GM12878 (cell line): ENCODE measurements around the gene LRP5. TPM values are rescaled to one million over a fixed set of nuclear protein-coding genes. Genes with fewer than 3 reads are reported as not detected.
"Not testable (repeated sequence)": the region's sequence is repeated elsewhere in the genome, so short reads cannot be mapped to it uniquely, and the experiment has no call there.

Source experiments
- ATAC-seq: fragments of 200-7000 bp; cut with Tn5 transposase; 3 replicates; pipeline ENCODE4 v1.9.1; 2020; ENCODE audit warnings: mild to moderate bottlenecking, moderate library complexity
- BruUV-seq: library from RNA; stranded (reverse); fragments of 400-500 nt; replicated peaks from 2 replicates; lab custom pipeline; 2021; lab: Mats Ljungman, UMichigan
- CTCF ChIA-PET: fragments of 300-600 bp; sonication (Branson Sonifier 250); formaldehyde crosslinking; extraction: SDS; loops from one replicate; lab custom pipeline; 2021; ENCODE audit warnings: inconsistent platforms; lab: Yijun Ruan, JAX
- POLR2A ChIA-PET: fragments of 350-600 bp; formaldehyde crosslinking; extraction: SDS; loops from one replicate; lab custom pipeline; 2021; ENCODE audit warnings: inconsistent platforms; lab: Charles Lee
- RAD21 ChIA-PET: fragments of 300-600 bp; sonication (Branson Sonifier 250); formaldehyde crosslinking; loops from one replicate; lab custom pipeline; 2023; ENCODE audit warnings: antibody characterized with exemption; ENCODE audit not compliant: unreplicated experiment; lab: Charles Lee
- SMC1A ChIA-PET: fragments of 300-600 bp; sonication (Branson Sonifier 250); formaldehyde crosslinking; loops from one replicate; lab custom pipeline; 2023; ENCODE audit not compliant: unreplicated experiment, uncharacterized antibody; lab: Charles Lee
- DNase-seq: peaks from one replicate; pipeline ENCODE4 v3.0.0-alpha.2; 2011; ENCODE audit warnings: low read depth, low spot score
- FAIRE-seq: peaks from 3 replicates; lab custom pipeline; 2011; peaks lifted over from hg19 to GRCh38; lab: Jason Lieb, UNC
- H2AFZ ChIP-seq: 2 replicates; pipeline ENCODE4 v1.6.0; 2011; ENCODE audit warnings: low read depth, low read length, control low read depth; ENCODE audit not compliant: control insufficient read depth
- H3K27ac ChIP-seq: 2 replicates; pipeline ENCODE4 v1.5.1; 2011; ENCODE audit warnings: control low read depth; ENCODE audit not compliant: control insufficient read depth, insufficient read depth
- H3K27me3 ChIP-seq, 2 experiments: replicated peaks in 1 of 2; 2 replicates each; pipeline versions ENCODE4 v1.6.0 to v1.6.1; 2011; ENCODE audit warnings: low read length in 1 of 2; ENCODE audit not compliant: control insufficient read depth in 2 of 2, insufficient read depth in 2 of 2
- H3K36me3 ChIP-seq, 2 experiments: 2 replicates each; pipeline ENCODE4 v1.5.1; 2011; ENCODE audit warnings: low read length in 1 of 2; ENCODE audit not compliant: control insufficient read depth in 2 of 2, insufficient read depth in 2 of 2
- H3K4me1 ChIP-seq: 2 replicates; pipeline ENCODE4 v1.6.1; 2011; ENCODE audit warnings: mild to moderate bottlenecking, low read length, moderate library complexity, mixed read lengths; ENCODE audit not compliant: control insufficient read depth, insufficient read depth
- H3K4me2 ChIP-seq: 2 replicates; pipeline ENCODE4 v1.6.0; 2011; ENCODE audit warnings: control low read depth; ENCODE audit not compliant: control insufficient read depth, insufficient read depth
- H3K4me3 ChIP-seq: fragments of 200-600 bp; sonication (generic); 2 replicates; pipeline ENCODE4 v1.5.1; 2016
- H3K79me2 ChIP-seq: 2 replicates; pipeline ENCODE4 v1.6.0; 2011; ENCODE audit warnings: low read length; ENCODE audit not compliant: control insufficient read depth, insufficient read depth
- H3K9ac ChIP-seq: 2 replicates; pipeline ENCODE4 v1.8.0; 2011; ENCODE audit warnings: low read length, control low read depth, mixed read lengths; ENCODE audit not compliant: control insufficient read depth, insufficient read depth
- H3K9me3 ChIP-seq: replicated peaks from 3 replicates; pipeline ENCODE4 v1.5.1; 2011; ENCODE audit warnings: mild to moderate bottlenecking, low read length; ENCODE audit not compliant: control insufficient read depth, insufficient read depth
- H4K20me1 ChIP-seq: 2 replicates; pipeline ENCODE4 v1.6.0; 2011; ENCODE audit not compliant: control insufficient read depth, insufficient read depth
- WGBS: methylation state at CpG from one replicate; pipeline ENCODE4 v1.1.6; 2016; ENCODE audit warnings: low lambda C conversion rate; ENCODE audit not compliant: insufficient replicate concordance, insufficient coverage; ENCODE audit errors: missing lambda C conversion rate; 5-methylcytosine and 5-hydroxymethylcytosine counted together
- in situ Hi-C: fragments of 300-500 bp; cut with MboI; formaldehyde crosslinking; loops from 9 replicates; pipeline ENCODE4 v1.14.3; 2018; ENCODE audit warnings: mixed read lengths
- intact Hi-C: fragments of 100-400 bp; cut with micrococcal nuclease; formaldehyde crosslinking; loops from one replicate; pipeline ENCODE4 v1.14.2; 2022; ENCODE audit not compliant: unreplicated experiment
- polyA plus RNA-seq, 11 experiments: library from polyadenylated mRNA; depleted of rRNA in 4 of 11; unstranded in 6 of 11; stranded (reverse) in 5 of 11; fragments of >200 nt; fragmentation: Nextera tagmentation in 4 of 11; fragmentation: Illumina TruSeq in 1 of 11; extraction: Ambion mirVana in 4 of 11; extraction: Trizol in 1 of 11; gene quantifications; 1 replicate in 1 of 11; 2 replicates in 10 of 11; pipeline versions ENCODE4 v1.2.1 to v1.2.3, GENCODE V29; 2011 to 2016; ENCODE audit warnings: inconsistent platforms in 2 of 11, missing spikeins in 2 of 11, low read depth in 1 of 11
- total RNA-seq, 4 experiments: library from RNA; depleted of rRNA in 3 of 4; stranded (reverse); fragments of >200 nt in 3 of 4; fragmentation: Illumina TruSeq in 1 of 4; extraction: Trizol in 1 of 4; gene quantifications; 2 replicates each; pipeline versions ENCODE4 v1.2.1 to v1.2.3, GENCODE V29; 2013 to 2021
- TF ChIP-seq, protein P1 (sequence below): fragments of 450-650 bp; formaldehyde crosslinking; IDR thresholded peaks from 2 replicates; pipeline ENCODE4 v1.4.0; 2022; ENCODE audit warnings: mild to moderate bottlenecking, moderate library complexity

LRP5 gene
- total and polyA plus RNA-seq, 10 of the 15 experiments (the other 5 are each of a cell fraction or from before 2014, with no cell fraction given), result 0.37 to 34.0 (median 6.6) TPM

DNA sequence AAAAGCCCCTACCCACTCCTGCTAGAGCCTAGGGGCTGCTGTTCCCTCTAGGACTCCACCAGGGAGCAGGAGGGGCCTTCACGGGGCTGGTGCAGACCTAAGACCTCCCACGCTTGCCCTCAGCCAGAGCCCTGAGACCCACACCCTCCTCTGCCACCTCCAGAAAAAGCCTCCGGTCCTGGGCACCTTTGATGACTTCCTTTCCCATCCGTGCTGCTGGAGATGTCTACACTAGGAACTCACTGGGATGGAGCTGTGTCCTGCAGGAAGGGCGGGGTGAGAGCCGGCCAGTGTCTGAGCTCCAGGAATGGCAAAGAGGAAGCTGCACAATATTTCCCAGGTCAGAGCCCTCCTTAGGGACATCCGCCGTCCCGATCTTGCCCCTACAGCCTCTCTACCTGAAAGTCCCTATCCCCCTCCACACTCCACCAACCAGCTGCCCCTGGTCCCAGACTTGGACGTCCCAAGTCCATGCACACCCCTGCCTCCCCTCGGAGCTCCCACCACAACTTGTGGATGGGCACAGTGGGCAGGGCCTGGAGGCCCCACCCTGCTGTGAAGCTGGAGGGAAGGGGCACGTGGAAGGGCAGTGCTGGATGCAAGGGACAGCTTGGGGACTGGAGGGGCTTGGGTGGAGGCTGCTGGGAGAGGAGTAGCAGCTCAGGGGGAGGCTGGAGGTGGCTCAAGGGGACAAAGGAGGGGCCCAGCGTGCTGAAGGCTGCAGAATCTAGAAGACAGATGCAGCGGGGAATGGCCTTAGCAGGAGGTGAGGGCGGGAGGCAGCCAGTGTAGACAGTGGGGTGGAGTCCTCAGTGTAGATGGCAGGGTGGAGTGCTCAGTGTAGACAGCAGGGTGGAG is 13.5 kb upstream of the LRP5 start (continued):
- TF ChIP-seq, protein P1, sequence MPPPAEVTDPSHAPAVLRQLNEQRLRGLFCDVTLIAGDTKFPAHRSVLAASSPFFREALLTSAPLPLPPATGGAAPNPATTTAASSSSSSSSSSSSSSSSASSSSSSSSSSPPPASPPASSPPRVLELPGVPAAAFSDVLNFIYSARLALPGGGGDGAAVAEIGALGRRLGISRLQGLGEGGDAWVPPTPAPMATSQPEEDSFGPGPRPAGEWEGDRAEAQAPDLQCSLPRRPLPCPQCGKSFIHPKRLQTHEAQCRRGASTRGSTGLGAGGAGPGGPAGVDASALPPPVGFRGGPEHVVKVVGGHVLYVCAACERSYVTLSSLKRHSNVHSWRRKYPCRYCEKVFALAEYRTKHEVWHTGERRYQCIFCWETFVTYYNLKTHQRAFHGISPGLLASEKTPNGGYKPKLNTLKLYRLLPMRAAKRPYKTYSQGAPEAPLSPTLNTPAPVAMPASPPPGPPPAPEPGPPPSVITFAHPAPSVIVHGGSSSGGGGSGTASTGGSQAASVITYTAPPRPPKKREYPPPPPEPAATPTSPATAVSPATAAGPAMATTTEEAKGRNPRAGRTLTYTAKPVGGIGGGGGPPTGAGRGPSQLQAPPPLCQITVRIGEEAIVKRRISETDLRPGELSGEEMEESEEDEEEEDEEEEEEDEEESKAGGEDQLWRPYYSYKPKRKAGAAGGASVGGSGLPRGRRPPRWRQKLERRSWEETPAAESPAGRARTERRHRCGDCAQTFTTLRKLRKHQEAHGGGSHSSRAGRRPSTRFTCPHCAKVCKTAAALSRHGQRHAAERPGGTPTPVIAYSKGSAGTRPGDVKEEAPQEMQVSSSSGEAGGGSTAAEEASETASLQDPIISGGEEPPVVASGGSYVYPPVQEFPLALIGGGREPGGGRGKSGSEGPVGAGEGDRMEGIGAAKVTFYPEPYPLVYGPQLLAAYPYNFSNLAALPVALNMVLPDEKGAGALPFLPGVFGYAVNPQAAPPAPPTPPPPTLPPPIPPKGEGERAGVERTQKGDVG (CRISPR knock-in tag), result no peak
- TF ChIP-seq, all 136 proteins: peak for 0

DNA sequence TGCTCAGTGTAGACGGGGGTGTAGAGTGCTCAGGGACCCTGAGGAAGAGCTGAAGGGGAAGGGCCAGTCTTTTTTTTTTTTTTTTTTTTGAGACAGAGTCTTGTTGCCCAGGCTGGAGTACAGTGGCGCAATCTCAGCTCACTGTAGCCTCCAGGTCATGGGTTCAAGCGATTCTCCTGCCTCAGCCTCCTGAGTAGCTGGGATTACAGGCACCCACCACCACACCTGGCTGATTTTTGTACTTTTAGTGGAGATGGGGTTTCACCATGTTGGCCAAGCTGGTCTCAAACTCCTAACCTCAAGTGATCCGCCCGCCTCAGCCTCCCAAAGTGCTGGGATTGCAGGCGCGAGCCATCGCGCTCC is 12.9 kb upstream of the LRP5 start:
- H3K27me3 ChIP-seq, H3K4me3 ChIP-seq, ATAC-seq, H3K9me3 ChIP-seq, H3K27ac ChIP-seq, H3K4me1 ChIP-seq, H3K79me2 ChIP-seq, H3K4me2 ChIP-seq, DNase-seq, H2AFZ ChIP-seq, H3K36me3 ChIP-seq, H3K9ac ChIP-seq, FAIRE-seq, H4K20me1 ChIP-seq, BruUV-seq: not testable (repeated sequence)
- intact Hi-C loops (loop anchor here (5.0 kb wide), 2 partner anchors 83 to 148 kb away; no protein-coding TSS in a partner anchor), in situ Hi-C loops (loop anchor here (5.0 kb wide), 1 partner anchor 42 kb away; no protein-coding TSS in a partner anchor)
- ChIA-PET POLR2A (interaction anchor here (0.6 to 1.2 kb wide), 2 partner anchors 15 to 27 kb away, joined by 3 read pairs; partner anchors contain the start of gene C11orf24), RAD21 (interaction anchor here (0.7 to 9.7 kb wide), 10 partner anchors 33 to 91 kb away, joined by 3 to 186 read pairs (median 8); no protein-coding TSS in a partner anchor), CTCF (interaction anchor here (0.7 to 12.0 kb wide), 8 partner anchors 8 to 84 kb away, joined by 3 to 365 read pairs (median 31); partner anchors contain the start of gene C11orf24), SMC1A (interaction anchor here (1.0 to 7.9 kb wide), 5 partner anchors 30 to 91 kb away, joined by 3 to 134 read pairs (median 8); partner anchors contain the start of gene C11orf24)
- 89% methylated on average over 9 of the region's 9 CpGs for WGBS
